ENCODE results near the gene WASF1.

The WASF1 gene

DNA sequence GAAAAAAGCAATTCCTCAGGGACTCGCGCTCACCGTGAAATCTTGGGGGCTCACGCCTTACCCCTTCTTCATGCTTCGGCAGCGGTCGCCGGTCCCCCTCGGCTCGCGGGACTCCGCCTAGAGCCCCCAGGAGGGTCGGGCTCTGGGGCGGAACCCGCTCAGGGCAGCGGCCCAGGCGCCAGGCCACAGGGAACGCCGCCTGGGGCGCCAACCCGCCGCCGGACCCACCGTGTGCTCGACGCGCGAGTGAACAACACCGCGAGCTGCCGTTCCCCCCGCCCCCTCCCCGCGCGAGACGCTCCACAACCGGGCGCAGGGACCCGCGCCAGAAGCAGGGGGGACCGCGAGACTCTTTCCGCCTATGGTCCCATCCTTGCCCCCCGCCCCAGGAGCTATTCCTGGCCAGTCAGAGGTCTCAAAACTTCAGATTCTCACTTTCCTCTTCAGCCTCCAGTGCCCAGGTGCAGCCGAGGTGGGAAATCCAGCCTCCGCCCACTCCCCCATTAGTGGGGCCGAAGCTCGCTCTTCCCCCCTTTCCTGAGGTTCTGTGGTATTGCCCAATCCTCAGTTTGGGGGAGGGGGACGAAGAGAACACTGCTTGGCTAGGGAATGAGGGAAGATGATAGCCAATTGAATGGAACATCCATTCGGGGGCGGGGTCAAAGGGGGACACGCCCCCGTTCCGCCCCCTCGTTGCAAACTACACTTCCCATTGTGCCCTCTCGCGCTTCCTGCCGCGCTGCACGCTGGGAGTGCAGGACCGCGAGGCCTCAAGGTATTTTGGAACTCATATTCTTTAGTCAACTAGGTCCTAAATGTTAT lies at the start of gene WASF1:
Gene WASF1 (minus strand): TSS at position 265 of the 822 bp plus-strand sequence. CDS start 52,069 bp downstream, outside the sequence.
- peak; percentile 97 for DNase-seq (ENCODE audit: low spot score)

DNA sequence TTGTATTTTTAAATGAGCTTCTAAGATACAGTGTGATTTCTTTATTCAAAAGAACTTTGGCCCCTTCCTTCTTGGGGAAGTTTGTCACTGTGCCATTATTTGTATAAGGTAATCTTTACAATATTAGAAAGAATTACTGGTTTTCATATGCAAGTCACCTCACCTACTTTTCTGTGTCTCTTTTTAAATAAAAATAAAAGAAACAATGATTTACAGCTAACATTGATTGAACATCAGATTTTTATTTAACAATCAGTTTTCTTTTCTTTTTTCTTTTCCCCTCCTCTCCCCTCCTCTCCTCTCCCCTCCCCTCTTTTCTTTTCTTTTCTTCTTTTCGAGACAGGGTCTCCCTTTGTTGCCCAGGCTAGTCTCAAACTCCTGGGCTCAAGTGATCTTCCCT lies 46.8 kb upstream of the WASF1 start:
- no peak for DNase-seq (ENCODE audit: low spot score)

DNA sequence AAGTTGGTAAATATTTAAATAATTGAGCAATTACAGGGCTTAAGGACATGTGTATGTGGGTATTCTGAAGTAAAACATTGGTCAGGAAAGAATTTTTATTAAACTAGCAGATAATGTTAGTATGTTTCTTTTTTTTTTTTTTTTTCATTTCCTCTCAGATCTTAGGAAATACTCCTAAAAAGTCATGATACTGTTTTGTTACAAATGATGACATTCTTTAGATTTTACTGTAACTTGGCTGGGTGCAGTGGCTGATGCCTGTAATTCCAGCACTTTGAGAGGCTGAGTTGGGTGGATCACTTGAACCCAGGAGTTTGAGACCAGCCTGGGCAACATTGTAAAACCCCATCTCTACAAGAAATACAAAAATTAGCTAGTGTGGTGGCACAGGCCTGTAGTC lies 42.3 kb upstream of the WASF1 start:
- no peak for DNase-seq (ENCODE audit: low spot score)

GRCh38 chr6:110217266-110217665 lies 37.8 kb upstream of the WASF1 start:
- no peak for DNase-seq (ENCODE audit: low spot score)

DNA sequence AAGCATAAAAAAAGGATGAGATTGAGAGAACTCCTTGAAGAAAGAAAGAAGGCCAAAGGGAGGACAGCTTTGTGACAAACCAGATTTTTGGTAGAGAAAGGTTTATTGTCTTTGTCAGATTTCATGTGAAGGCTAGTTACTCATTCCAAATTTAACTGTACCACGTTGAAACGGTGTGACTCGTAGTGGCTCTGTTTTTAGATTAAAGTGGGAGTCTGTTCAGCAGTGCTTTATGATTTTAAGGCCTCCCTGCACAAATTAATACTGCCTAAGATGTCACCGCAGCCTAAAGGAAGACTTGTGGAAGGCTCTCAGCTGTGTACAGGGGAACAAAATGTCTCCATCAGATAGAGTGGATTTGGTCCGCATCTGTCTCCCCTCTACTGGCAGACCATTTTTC lies 36.7 kb upstream of the WASF1 start:
- no peak for DNase-seq (ENCODE audit: low spot score)

GRCh38 chr6:110214338-110214737 lies 34.9 kb upstream of the WASF1 start:
- no peak for DNase-seq (ENCODE audit: low spot score)

- no peak for DNase-seq (ENCODE audit: low spot score)
Measured at GRCh38 chr6:110211753-110212152, 32.3 kb upstream of the WASF1 start.

- DNase-seq (ENCODE audit: low spot score): no peak
Measured at GRCh38 chr6:110207652-110208051, 28.2 kb upstream of the WASF1 start.

DNA sequence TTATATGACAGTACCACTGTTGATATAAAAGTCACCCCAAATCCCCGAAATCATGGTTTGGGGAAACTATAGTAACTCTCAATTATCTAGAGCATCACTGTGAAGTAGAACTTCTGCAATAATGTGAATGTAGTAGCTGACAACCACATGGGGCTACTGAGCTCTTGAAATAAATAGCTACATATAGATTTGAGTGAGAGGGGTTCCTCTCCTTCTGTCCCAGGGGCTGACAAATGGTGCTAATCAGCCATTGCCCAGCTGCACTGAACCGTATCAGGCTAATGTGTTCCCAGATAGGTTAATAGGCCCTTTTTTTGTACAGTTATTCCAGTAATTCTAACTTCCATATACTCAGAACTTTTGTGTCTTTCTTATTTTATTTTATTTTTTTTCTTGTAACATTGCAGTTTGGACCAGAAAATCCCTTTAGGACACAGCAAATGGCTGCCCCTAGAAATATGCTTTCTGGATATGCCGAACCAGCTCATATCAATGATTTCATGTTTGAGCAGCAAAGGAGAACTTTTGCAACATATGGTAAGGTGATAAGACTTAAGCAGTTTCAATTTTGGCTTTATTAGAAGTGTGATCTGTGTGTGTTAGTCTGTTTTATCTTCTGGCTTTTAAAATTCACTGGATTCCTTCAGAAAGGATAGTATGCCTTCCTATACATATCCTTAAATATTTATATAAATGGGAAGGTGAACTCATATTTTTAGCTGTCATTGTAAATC lies 21.8 kb upstream of the WASF1 start:
- DNase-seq (ENCODE audit: low spot score): no peak

DNA sequence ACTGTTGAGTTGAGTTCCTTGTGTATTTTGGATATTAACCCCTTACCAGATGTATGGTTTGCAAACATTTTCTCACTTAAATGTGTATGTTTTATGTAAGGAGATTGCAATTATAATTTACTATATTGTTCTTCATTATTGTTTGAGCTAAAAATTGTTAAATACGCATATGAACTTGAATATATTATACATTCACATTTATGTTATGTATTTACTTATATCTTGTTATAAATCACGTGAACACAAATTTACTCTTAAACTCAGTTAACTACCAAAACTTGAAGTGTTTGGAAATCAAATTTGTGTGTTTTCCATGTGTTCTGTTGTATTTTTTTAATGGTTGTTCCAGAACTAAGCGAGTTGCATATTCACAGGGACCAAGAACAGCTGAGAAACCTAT lies 19.1 kb upstream of the WASF1 start:
- no peak for DNase-seq (ENCODE audit: low spot score)

GRCh38 chr6:110196874-110197273 lies 17.4 kb upstream of the WASF1 start:
- DNase-seq (ENCODE audit: low spot score): no peak

- DNase-seq (ENCODE audit: low spot score): no peak
Measured at GRCh38 chr6:110195639-110196038, 16.2 kb upstream of the WASF1 start.

DNA sequence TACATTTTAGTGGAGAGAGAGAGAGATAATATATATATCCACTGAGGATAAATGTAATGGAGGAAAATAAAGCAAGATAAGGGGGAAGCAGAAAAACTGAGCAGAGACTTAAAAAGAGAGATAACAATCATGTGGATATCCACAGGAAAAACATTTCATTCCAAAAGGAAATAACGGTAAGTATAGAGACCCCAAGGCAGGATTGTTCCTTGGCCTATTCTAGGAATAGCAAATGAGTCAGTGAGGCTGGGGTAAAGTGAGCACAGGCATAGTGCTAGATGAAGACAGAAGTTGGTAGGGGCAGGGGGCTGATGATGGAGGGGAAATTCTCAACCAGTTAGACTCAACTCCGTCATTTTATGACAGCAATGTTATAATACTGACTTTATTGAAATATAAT lies 12.0 kb upstream of the WASF1 start:
- DNase-seq (ENCODE audit: low spot score): no peak

DNA sequence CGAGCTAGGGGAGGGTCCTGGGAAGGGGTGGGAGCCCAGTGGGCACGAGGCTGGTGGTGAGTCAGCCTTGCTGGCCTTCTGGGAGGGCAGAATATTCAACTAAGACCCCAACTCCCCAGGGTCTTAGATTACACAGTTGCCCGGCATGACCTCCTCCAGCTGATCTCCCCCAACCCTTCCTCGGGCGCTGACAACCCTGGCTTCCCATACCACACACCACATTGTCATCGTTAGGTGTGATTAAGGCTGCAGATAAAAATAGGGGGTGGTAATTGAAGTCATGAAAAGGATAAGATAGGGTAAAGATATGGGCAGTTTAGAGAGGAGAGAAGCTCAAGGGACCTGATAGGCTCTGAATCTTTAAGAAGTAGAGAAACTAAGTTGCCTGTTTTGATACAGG lies 11.3 kb upstream of the WASF1 start:
- no peak for DNase-seq (ENCODE audit: low spot score)

GRCh38 chr6:110188791-110189190 lies 9.3 kb upstream of the WASF1 start:
- DNase-seq (ENCODE audit: low spot score): no peak

DNA sequence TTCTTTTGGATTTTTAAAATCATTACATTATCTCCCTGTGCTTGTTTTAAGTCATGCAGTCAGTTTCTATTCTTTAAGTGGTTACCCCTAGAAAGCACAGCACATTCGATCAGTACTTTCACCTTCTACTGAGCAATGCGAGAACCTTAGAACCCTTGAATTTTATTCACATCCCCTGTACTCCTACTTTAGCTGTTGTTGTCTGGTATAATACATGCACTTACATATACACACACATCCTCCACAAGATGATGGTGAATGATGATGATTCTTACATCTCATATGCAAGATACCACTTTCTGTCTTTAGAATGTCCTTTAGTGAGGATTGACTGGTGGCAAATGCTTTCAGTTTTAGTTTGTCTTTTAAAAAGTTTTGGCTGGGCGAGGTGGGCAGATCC lies 6.4 kb upstream of the WASF1 start:
- no peak for DNase-seq (ENCODE audit: low spot score)

- DNase-seq (ENCODE audit: low spot score): no peak
Measured at GRCh38 chr6:110183292-110183885, 3.9 kb upstream of the WASF1 start.

- no peak for DNase-seq (ENCODE audit: low spot score)
Measured at GRCh38 chr6:110181131-110182030, 1.9 kb upstream of the WASF1 start.

DNA sequence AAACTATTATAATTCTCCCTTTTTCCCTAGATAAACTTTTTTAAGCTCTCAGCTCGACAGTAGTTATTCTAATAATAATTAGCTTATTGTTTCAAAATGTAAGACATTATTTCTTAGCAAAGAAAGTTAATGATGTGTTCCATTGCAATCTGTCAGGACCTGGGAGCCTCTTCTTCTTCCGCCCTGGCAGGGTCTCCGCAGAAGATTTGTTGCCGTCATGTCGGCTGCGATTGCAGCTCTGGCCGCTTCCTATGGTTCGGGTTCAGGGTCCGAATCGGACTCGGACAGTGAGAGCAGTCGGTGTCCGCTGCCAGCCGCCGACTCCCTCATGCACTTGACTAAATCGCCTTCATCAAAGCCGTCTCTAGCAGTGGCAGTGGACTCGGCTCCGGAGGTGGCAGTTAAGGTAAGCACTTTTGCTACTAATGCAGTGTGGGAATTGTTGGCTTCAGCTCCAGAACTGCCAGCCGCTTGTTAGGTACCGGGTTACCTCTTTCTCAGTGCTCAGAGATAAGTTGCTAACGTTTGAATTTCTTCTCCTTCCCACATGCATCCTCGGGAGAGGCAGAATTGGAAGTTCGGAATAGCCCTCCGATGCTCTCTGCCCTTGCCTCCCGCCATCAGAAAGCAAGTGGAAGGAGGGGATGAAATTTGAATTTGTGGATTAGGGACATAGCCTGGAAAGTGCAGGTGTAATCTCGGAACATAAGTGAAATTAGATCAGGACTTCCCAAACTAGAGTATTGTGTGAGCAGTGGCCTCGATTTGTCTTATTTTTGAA lies 948 bp upstream of the WASF1 start, which contains the start of gene CDC40:
Gene CDC40 (plus strand): TSS at position 200 of the 781 bp plus-strand sequence. CDS start 18 bp downstream, at position 218.
- peak; percentile 72 for DNase-seq (ENCODE audit: low spot score)

DNA sequence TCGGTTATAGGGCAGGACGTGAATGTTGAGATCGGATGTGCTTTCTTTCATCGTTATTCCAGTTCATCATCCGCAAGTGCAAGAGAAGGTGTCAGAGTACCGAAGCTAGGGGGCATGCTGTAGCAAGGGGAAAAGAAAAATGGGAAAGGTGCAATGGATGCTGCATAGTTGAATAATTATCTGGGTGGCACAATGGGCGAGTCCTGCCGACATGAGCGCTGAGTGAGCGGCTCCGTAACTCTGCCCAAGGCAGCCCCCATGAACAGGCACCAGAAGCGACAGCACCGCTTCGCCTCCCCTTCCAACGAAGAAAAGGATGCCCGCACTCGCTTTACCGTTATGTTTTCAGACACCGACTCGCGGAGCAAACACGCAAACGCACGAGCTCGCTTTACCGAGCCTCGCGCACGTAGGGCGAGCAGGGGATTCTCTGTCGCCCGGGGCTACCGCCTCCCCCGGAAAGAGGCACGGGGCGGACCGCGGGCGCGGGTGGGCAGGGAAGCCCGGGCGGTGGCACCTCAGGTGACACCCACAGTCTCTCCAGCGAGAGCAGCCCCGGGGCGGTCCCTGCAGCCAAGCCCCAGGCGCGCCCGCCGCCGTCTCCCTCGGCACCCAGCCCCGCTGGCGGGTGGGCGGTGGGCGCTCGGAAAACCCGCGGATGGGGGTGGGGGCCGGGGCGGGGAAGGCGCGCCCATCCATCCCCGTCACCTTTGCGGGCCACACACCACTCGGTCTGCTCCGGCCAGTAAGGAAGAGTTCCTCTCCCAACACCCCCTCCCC lies 654 bp downstream of the WASF1 start:
- peak; percentile 70 for DNase-seq (ENCODE audit: low spot score)
